GM23338 (cell line): Measurements from ENCODE around the gene RCAN1. TPM values are rescaled to one million over a fixed set of nuclear protein-coding genes. Genes with fewer than 3 reads are reported as not detected.

Source experiments
- ATAC-seq: fragments of 200-7000 bp; cut with Tn5 transposase; 3 replicates; pipeline ENCODE4 v1.9.1; 2020
- DNase-seq: peaks from one replicate; pipeline ENCODE4 v3.0.0-alpha.2; 2015; ENCODE audit warnings: low spot score
- H2AFZ ChIP-seq: fragments of 200-600 bp; sonication (generic); 2 replicates; pipeline ENCODE4 v1.8.0; 2016; ENCODE audit warnings: antibody characterized with exemption, mild to moderate bottlenecking, moderate library complexity
- H3F3A ChIP-seq: fragments of 200-600 bp; sonication (generic); replicated peaks from 2 replicates; pipeline ENCODE4 v1.8.0; 2017; ENCODE audit warnings: antibody characterized with exemption, mixed run types, low read depth
- H3K27ac ChIP-seq: fragments of 200-600 bp; sonication (generic); 2 replicates; pipeline ENCODE4 v1.6.1; 2016; ENCODE audit warnings: low read depth
- H3K27me3 ChIP-seq: fragments of 200-600 bp; sonication (generic); 2 replicates; pipeline ENCODE4 v1.8.0; 2016; ENCODE audit warnings: mild to moderate bottlenecking, mixed run types, moderate library complexity; ENCODE audit not compliant: insufficient read depth
- H3K36me3 ChIP-seq: fragments of 200-600 bp; sonication (generic); 2 replicates; pipeline ENCODE4 v1.8.0; 2016; ENCODE audit warnings: mild to moderate bottlenecking; ENCODE audit not compliant: insufficient read depth
- H3K4me1 ChIP-seq: fragments of 200-600 bp; sonication (generic); 2 replicates; pipeline ENCODE4 v1.8.0; 2016; ENCODE audit warnings: mild to moderate bottlenecking, moderate library complexity; ENCODE audit not compliant: insufficient read depth
- H3K4me2 ChIP-seq: fragments of 200-600 bp; sonication (generic); 2 replicates; pipeline ENCODE4 v1.7.1; 2017; ENCODE audit warnings: mixed run types
- H3K4me3 ChIP-seq: fragments of 200-600 bp; sonication (generic); 2 replicates; pipeline ENCODE4 v1.6.1; 2016; ENCODE audit warnings: mixed run types
- H3K79me2 ChIP-seq: fragments of 200-600 bp; sonication (generic); replicated peaks from 2 replicates; pipeline ENCODE4 v1.8.0; 2017; ENCODE audit warnings: mild to moderate bottlenecking; ENCODE audit not compliant: insufficient read depth
- H3K9me2 ChIP-seq: fragments of 200-600 bp; sonication (generic); 2 replicates; pipeline ENCODE4 v1.8.0; 2017; ENCODE audit not compliant: insufficient read depth
- H4K20me1 ChIP-seq: fragments of 200-600 bp; sonication (generic); replicated peaks from 2 replicates; pipeline ENCODE4 v1.8.0; 2017; ENCODE audit warnings: mild to moderate bottlenecking; ENCODE audit not compliant: insufficient read depth
- H3K27ac Mint-ChIP-seq: 2 replicates; pipeline ENCODE4 v1.8.0; 2020; ENCODE audit warnings: inconsistent platforms, mild to moderate bottlenecking, moderate library complexity, mixed read lengths
- H3K27me3 Mint-ChIP-seq: 3 replicates; pipeline ENCODE4 v1.8.0; 2022; ENCODE audit warnings: low read depth, mild to moderate bottlenecking, moderate library complexity, mixed read lengths, inconsistent platforms; ENCODE audit not compliant: insufficient read depth, poor library complexity
- H3K36me3 Mint-ChIP-seq: 3 replicates; pipeline ENCODE4 v1.8.0; 2021; ENCODE audit warnings: low read depth, mild to moderate bottlenecking, inconsistent platforms, moderate library complexity, mixed read lengths
- H3K4me1 Mint-ChIP-seq: 3 replicates; pipeline ENCODE4 v1.8.0; 2020; ENCODE audit warnings: mild to moderate bottlenecking, inconsistent platforms, mixed read lengths
- H3K4me3 Mint-ChIP-seq: 3 replicates; pipeline ENCODE4 v1.8.0; 2021; ENCODE audit warnings: moderate library complexity, mild to moderate bottlenecking, inconsistent platforms, mixed read lengths
- H3K9me3 Mint-ChIP-seq: 3 replicates; pipeline ENCODE4 v1.8.0; 2020; ENCODE audit warnings: moderate library complexity, mild to moderate bottlenecking, inconsistent platforms, mixed read lengths
- CREB1 ChIP-seq: fragments of 250-450 bp; sonication (Bioruptor Pico); IDR thresholded peaks from 2 replicates; pipeline ENCODE4 v1.5.0; 2020; ENCODE audit warnings: low read depth, mild to moderate bottlenecking, moderate library complexity
- EZH2 ChIP-seq: fragments of 200-600 bp; sonication (generic); IDR thresholded peaks from one replicate; pipeline ENCODE4 v1.8.0; 2017; ENCODE audit warnings: antibody characterized with exemption, mild to moderate bottlenecking, low read depth; ENCODE audit not compliant: unreplicated experiment
- EZH2phosphoT487 ChIP-seq: fragments of 200-600 bp; sonication (generic); IDR thresholded peaks from one replicate; pipeline ENCODE4 v1.8.1; 2018; ENCODE audit warnings: antibody characterized with exemption; ENCODE audit not compliant: unreplicated experiment
- JUNB ChIP-seq: IDR thresholded peaks from one replicate; pipeline ENCODE4 v1.6.1; 2016; ENCODE audit warnings: antibody characterized with exemption; ENCODE audit not compliant: unreplicated experiment
- NANOG ChIP-seq: IDR thresholded peaks from 2 replicates; pipeline ENCODE4 v1.6.1; 2016; ENCODE audit warnings: antibody characterized with exemption, borderline replicate concordance
- POLR2AphosphoS5 ChIP-seq: IDR thresholded peaks from 2 replicates; pipeline ENCODE4 v1.6.1; 2016; ENCODE audit warnings: antibody characterized with exemption, low read depth
- STAT1 ChIP-seq: IDR thresholded peaks from one replicate; pipeline ENCODE4 v1.6.1; 2016; ENCODE audit warnings: antibody characterized with exemption; ENCODE audit not compliant: unreplicated experiment
- ZNF114 ChIP-seq: fragments of 250-450 bp; sonication (Bioruptor Pico); IDR thresholded peaks from 2 replicates; pipeline ENCODE4 v1.5.0; 2020; ENCODE audit warnings: mild to moderate bottlenecking, moderate library complexity
- ZNF331 ChIP-seq: fragments of 250-450 bp; sonication (Bioruptor Pico); IDR thresholded peaks from 2 replicates; pipeline ENCODE4 v1.5.0; 2020; ENCODE audit warnings: low read depth, mild to moderate bottlenecking, moderate library complexity
- polyA plus RNA-seq: library from polyadenylated mRNA; unstranded; fragments of >200 nt; fragmentation: Nextera tagmentation; extraction: Ambion mirVana; gene quantifications from 2 replicates; pipeline ENCODE4 v1.2.1, GENCODE V29; 2016
- total RNA-seq: library from RNA; depleted of rRNA; stranded (reverse); fragments of >200 nt; shearing (Covaris generic); gene quantifications from 2 replicates; pipeline ENCODE4 v1.2.3, GENCODE V29; 2014
- TF ChIP-seq, protein P1 (sequence below): IDR thresholded peaks from 2 replicates; pipeline ENCODE4 v1.6.1; 2016; ENCODE audit warnings: antibody characterized with exemption
- TF ChIP-seq, protein P2 (sequence below): fragments of 250-450 bp; sonication (Bioruptor Pico); IDR thresholded peaks from 2 replicates; pipeline ENCODE4 v1.5.0; 2020; ENCODE audit warnings: mild to moderate bottlenecking, moderate library complexity
- TF ChIP-seq, protein P3 (sequence below), 2 experiments: fragments of 200-600 bp in 1 of 2; sonication (generic) in 1 of 2; conservative IDR thresholded peaks; 2 replicates each; pipeline versions ENCODE4 v1.5.1 to v1.6.1; 2016 to 2017; ENCODE audit warnings: antibody characterized with exemption in 2 of 2, low read depth in 2 of 2, mild to moderate bottlenecking in 2 of 2, moderate library complexity in 1 of 2
- TF ChIP-seq, protein P4 (sequence below): IDR thresholded peaks from one replicate; pipeline ENCODE4 v1.6.1; 2018; ENCODE audit warnings: antibody characterized with exemption; ENCODE audit not compliant: unreplicated experiment

The RCAN1 gene
- total and polyA plus RNA-seq, 2 experiments from 2014 or later, result 3.7 to 5.2 TPM

DNA sequence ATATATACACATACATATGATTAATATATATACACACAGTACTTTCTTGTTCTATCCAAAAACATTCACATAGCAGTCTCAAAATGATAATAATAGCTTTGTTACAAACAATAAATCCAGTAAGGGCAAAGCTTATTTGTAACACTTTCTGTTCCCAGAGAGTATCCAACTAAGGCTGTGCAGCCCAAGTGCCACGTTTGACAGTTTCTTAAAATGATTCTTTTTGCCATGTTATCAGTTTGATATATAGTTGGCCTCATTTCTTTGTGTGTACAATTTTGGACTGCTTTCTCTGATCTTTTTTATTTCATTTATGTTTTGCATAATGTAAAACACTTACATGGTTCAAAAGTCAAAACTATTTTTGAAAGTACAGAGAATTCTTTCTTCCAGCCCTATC is 114.7 kb downstream of the RCAN1 start:
- Mint-ChIP-seq H3K27me3 (peaks cover 3% of the 10 kb centered on the region), H3K27ac (no peak overlapping the region), H3K4me1 (no peaks in the 10 kb centered on the region), H3K36me3 (no peaks in the 10 kb centered on the region), H3K9me3 (peaks cover 20% of the 10 kb centered on the region; the same call in 2 of the 3 replicates), H3K4me3 (no peak overlapping the region)
- no peak overlapping the region for H2AFZ ChIP-seq
- DNase-seq, result no peak
- no peak for TF ChIP-seq EZH2
- no peak for TF ChIP-seq CREB1 (CRISPR knock-in tag)
- TF ChIP-seq NANOG, result no peak
- no peak for TF ChIP-seq JUNB
- TF ChIP-seq, protein P1, sequence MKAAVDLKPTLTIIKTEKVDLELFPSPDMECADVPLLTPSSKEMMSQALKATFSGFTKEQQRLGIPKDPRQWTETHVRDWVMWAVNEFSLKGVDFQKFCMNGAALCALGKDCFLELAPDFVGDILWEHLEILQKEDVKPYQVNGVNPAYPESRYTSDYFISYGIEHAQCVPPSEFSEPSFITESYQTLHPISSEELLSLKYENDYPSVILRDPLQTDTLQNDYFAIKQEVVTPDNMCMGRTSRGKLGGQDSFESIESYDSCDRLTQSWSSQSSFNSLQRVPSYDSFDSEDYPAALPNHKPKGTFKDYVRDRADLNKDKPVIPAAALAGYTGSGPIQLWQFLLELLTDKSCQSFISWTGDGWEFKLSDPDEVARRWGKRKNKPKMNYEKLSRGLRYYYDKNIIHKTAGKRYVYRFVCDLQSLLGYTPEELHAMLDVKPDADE, result no peak
- TF ChIP-seq, protein P2, sequence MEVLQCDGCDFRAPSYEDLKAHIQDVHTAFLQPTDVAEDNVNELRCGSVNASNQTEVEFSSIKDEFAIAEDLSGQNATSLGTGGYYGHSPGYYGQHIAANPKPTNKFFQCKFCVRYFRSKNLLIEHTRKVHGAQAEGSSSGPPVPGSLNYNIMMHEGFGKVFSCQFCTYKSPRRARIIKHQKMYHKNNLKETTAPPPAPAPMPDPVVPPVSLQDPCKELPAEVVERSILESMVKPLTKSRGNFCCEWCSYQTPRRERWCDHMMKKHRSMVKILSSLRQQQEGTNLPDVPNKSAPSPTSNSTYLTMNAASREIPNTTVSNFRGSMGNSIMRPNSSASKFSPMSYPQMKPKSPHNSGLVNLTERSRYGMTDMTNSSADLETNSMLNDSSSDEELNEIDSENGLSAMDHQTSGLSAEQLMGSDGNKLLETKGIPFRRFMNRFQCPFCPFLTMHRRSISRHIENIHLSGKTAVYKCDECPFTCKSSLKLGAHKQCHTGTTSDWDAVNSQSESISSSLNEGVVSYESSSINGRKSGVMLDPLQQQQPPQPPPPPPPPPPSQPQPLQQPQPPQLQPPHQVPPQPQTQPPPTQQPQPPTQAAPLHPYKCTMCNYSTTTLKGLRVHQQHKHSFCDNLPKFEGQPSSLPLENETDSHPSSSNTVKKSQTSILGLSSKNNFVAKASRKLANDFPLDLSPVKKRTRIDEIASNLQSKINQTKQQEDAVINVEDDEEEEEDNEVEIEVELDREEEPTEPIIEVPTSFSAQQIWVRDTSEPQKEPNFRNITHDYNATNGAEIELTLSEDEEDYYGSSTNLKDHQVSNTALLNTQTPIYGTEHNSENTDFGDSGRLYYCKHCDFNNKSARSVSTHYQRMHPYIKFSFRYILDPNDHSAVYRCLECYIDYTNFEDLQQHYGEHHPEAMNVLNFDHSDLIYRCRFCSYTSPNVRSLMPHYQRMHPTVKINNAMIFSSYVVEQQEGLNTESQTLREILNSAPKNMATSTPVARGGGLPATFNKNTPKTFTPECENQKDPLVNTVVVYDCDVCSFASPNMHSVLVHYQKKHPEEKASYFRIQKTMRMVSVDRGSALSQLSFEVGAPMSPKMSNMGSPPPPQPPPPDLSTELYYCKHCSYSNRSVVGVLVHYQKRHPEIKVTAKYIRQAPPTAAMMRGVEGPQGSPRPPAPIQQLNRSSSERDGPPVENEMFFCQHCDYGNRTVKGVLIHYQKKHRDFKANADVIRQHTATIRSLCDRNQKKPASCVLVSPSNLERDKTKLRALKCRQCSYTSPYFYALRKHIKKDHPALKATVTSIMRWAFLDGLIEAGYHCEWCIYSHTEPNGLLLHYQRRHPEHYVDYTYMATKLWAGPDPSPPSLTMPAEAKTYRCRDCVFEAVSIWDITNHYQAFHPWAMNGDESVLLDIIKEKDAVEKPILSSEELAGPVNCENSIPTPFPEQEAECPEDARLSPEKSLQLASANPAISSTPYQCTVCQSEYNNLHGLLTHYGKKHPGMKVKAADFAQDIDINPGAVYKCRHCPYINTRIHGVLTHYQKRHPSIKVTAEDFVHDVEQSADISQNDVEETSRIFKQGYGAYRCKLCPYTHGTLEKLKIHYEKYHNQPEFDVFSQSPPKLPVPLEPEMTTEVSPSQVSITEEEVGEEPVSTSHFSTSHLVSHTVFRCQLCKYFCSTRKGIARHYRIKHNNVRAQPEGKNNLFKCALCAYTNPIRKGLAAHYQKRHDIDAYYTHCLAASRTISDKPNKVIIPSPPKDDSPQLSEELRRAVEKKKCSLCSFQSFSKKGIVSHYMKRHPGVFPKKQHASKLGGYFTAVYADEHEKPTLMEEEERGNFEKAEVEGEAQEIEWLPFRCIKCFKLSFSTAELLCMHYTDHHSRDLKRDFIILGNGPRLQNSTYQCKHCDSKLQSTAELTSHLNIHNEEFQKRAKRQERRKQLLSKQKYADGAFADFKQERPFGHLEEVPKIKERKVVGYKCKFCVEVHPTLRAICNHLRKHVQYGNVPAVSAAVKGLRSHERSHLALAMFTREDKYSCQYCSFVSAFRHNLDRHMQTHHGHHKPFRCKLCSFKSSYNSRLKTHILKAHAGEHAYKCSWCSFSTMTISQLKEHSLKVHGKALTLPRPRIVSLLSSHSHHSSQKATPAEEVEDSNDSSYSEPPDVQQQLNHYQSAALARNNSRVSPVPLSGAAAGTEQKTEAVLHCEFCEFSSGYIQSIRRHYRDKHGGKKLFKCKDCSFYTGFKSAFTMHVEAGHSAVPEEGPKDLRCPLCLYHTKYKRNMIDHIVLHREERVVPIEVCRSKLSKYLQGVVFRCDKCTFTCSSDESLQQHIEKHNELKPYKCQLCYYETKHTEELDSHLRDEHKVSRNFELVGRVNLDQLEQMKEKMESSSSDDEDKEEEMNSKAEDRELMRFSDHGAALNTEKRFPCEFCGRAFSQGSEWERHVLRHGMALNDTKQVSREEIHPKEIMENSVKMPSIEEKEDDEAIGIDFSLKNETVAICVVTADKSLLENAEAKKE (CRISPR knock-in tag), result no peak
- TF ChIP-seq STAT1, result no peak
- no peak for TF ChIP-seq ZNF331
- TF ChIP-seq, protein P3, sequence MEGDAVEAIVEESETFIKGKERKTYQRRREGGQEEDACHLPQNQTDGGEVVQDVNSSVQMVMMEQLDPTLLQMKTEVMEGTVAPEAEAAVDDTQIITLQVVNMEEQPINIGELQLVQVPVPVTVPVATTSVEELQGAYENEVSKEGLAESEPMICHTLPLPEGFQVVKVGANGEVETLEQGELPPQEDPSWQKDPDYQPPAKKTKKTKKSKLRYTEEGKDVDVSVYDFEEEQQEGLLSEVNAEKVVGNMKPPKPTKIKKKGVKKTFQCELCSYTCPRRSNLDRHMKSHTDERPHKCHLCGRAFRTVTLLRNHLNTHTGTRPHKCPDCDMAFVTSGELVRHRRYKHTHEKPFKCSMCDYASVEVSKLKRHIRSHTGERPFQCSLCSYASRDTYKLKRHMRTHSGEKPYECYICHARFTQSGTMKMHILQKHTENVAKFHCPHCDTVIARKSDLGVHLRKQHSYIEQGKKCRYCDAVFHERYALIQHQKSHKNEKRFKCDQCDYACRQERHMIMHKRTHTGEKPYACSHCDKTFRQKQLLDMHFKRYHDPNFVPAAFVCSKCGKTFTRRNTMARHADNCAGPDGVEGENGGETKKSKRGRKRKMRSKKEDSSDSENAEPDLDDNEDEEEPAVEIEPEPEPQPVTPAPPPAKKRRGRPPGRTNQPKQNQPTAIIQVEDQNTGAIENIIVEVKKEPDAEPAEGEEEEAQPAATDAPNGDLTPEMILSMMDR (conservative IDR thresholded peaks at IDR 0.05; ENCODE audit: low read depth in 2 of 2), result no peak
- TF ChIP-seq, protein P4, sequence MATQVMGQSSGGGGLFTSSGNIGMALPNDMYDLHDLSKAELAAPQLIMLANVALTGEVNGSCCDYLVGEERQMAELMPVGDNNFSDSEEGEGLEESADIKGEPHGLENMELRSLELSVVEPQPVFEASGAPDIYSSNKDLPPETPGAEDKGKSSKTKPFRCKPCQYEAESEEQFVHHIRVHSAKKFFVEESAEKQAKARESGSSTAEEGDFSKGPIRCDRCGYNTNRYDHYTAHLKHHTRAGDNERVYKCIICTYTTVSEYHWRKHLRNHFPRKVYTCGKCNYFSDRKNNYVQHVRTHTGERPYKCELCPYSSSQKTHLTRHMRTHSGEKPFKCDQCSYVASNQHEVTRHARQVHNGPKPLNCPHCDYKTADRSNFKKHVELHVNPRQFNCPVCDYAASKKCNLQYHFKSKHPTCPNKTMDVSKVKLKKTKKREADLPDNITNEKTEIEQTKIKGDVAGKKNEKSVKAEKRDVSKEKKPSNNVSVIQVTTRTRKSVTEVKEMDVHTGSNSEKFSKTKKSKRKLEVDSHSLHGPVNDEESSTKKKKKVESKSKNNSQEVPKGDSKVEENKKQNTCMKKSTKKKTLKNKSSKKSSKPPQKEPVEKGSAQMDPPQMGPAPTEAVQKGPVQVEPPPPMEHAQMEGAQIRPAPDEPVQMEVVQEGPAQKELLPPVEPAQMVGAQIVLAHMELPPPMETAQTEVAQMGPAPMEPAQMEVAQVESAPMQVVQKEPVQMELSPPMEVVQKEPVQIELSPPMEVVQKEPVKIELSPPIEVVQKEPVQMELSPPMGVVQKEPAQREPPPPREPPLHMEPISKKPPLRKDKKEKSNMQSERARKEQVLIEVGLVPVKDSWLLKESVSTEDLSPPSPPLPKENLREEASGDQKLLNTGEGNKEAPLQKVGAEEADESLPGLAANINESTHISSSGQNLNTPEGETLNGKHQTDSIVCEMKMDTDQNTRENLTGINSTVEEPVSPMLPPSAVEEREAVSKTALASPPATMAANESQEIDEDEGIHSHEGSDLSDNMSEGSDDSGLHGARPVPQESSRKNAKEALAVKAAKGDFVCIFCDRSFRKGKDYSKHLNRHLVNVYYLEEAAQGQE, result no peak
- TF ChIP-seq EZH2phosphoT487, result no peak
- no peak for TF ChIP-seq ZNF114 (CRISPR knock-in tag)
- TF ChIP-seq POLR2AphosphoS5, result no peak
- no peak overlapping the region for H3K4me3 ChIP-seq
- H3K27ac ChIP-seq, result no peak overlapping the region
- no peaks in the 10 kb centered on the region for H4K20me1 ChIP-seq
- H3K4me1 ChIP-seq, result no peaks in the 10 kb centered on the region
- H3K36me3 ChIP-seq, result no peaks in the 10 kb centered on the region
- no peak overlapping the region for H3K4me2 ChIP-seq
- H3K79me2 ChIP-seq, result no peaks in the 10 kb centered on the region
- no peaks in the 10 kb centered on the region for H3K27me3 ChIP-seq
- no peak for ATAC-seq
- peaks cover 12% of the 10 kb centered on the region; the same call in 1 of the 2 replicates for H3K9me2 ChIP-seq
- H3F3A ChIP-seq, result no peaks in the 10 kb centered on the region
